ENCODE results near the gene TBC1D22A. TPM values are rescaled to one million over a fixed set of nuclear protein-coding genes. Genes with fewer than 3 reads are reported as not detected.

The TBC1D22A gene
- total RNA-seq: 10 to 100 TPM; 10.9 to 18.1 (median 14.0) TPM
- long read RNA-seq, partial matches to known transcripts: 2 of 4 reads
- long read RNA-seq, other reads (novel, unspliced or antisense): 2 of 4 reads

- ATAC-seq: peak; percentile 87 to 91 (median 90)
- intact Hi-C loops (cut with DNase I): no loop called here
- peak within 1 kb of the TSS; percentile 80 to 96 (median 84) for H3K4me3 ChIP-seq
- peaks cover 0 to 41% (median 20%) of the 10 kb centered on the region in 4 donors for H3K4me1 ChIP-seq
- TF ChIP-seq POLR2A (IDR thresholded peaks at IDR 0.05): peak; percentile 98
- TF ChIP-seq, protein P1, sequence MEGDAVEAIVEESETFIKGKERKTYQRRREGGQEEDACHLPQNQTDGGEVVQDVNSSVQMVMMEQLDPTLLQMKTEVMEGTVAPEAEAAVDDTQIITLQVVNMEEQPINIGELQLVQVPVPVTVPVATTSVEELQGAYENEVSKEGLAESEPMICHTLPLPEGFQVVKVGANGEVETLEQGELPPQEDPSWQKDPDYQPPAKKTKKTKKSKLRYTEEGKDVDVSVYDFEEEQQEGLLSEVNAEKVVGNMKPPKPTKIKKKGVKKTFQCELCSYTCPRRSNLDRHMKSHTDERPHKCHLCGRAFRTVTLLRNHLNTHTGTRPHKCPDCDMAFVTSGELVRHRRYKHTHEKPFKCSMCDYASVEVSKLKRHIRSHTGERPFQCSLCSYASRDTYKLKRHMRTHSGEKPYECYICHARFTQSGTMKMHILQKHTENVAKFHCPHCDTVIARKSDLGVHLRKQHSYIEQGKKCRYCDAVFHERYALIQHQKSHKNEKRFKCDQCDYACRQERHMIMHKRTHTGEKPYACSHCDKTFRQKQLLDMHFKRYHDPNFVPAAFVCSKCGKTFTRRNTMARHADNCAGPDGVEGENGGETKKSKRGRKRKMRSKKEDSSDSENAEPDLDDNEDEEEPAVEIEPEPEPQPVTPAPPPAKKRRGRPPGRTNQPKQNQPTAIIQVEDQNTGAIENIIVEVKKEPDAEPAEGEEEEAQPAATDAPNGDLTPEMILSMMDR (IDR thresholded peaks at IDR 0.05): peak in 1 of 4 donors; percentile 30
- no peaks in the 10 kb centered on the region for H3K27me3 ChIP-seq
- H3K9me3 ChIP-seq: no peaks in the 10 kb centered on the region
- peak; percentile 95 to 96 (median 95) for DNase-seq
- 4% methylated on average over 16 of the region's 66 CpGs for WGBS (ENCODE audit: insufficient coverage, low coverage, low lambda C conversion rate, missing lambda C conversion rate)
- peak within 1 kb of the TSS; percentile 85 to 98 (median 90) for H3K27ac ChIP-seq
- H3K36me3 ChIP-seq: no peaks in the 10 kb centered on the region
These were observed at the start of gene TBC1D22A for GRCh38 chr22:46762238-46763050. Gene TBC1D22A (plus strand): TSS chr22:46762650. CDS start chr22:46762787, 137 bp downstream.

- intact Hi-C loops (cut with DNase I): no loop called here
- Histone ChIP-seq H3K27ac (no peak overlapping the region), H3K4me1 (no peaks in the 10 kb centered on the region), H3K9me3 (no peaks in the 10 kb centered on the region), H3K36me3 (peaks cover 0 to 41% (median 25%) of the 10 kb centered on the region in 4 donors), H3K4me3 (no peak overlapping the region), H3K27me3 (no peaks in the 10 kb centered on the region)
- 58% methylated on average over 4 of the region's 4 CpGs for WGBS (ENCODE audit: insufficient coverage, low coverage, low lambda C conversion rate, missing lambda C conversion rate)
- TF ChIP-seq, protein P1 (IDR thresholded peaks at IDR 0.05): no peak
- no peak for TF ChIP-seq POLR2A (IDR thresholded peaks at IDR 0.05)
- DNase-seq (no peak), ATAC-seq (peak in 1 of 4 donors; percentile 41)
These were observed 47.9 kb upstream of the TBC1D22A start for GRCh38 chr22:46714550-46714949.

DNA sequence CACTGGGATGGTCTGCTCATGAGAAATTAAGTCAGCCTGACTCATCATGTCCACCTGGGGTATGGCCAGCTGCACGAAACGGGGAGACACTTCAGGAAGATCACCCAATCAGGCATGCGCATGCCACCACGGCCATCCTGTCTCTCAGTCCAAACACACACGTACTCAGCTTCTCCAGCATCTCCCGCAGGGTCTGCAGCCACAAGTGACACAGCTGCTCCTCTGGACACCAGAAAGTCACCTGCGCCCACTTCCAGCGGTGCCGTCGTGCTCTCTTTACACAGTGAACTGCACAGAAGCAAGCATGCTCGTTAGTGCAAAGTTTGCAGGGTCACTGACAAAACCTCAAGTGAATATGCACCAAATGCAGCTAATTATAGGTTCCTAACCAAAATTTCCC lies 42.5 kb upstream of the TBC1D22A start:
- Histone ChIP-seq H3K27me3 (no peaks in the 10 kb centered on the region), H3K4me1 (no peaks in the 10 kb centered on the region), H3K36me3 (peaks cover 0 to 27% (median 14%) of the 10 kb centered on the region in 4 donors), H3K27ac (no peak overlapping the region), H3K4me3 (no peak overlapping the region), H3K9me3 (no peaks in the 10 kb centered on the region)
- no peak for ATAC-seq
- intact Hi-C loops (cut with DNase I): no loop called here
- no peak for DNase-seq
- 60% methylated on average over 1 of the region's 11 CpGs for WGBS (ENCODE audit: insufficient coverage, low coverage, low lambda C conversion rate, missing lambda C conversion rate)
- TF ChIP-seq, protein P1 (IDR thresholded peaks at IDR 0.05): no peak
- TF ChIP-seq POLR2A (IDR thresholded peaks at IDR 0.05): no peak

- DNase-seq: no peak
- no peaks in the 10 kb centered on the region for H3K9me3 ChIP-seq
- H3K27me3 ChIP-seq: no peaks in the 10 kb centered on the region
- peaks cover 0 to 27% (median 14%) of the 10 kb centered on the region in 4 donors for H3K36me3 ChIP-seq
- H3K27ac ChIP-seq: no peak overlapping the region
- 88% methylated on average over 13 of the region's 16 CpGs for WGBS (ENCODE audit: insufficient coverage, low coverage, low lambda C conversion rate, missing lambda C conversion rate)
- intact Hi-C loops (cut with DNase I): no loop called here
- ATAC-seq: no peak
- H3K4me1 ChIP-seq: peaks cover 0 to 15% (median 5%) of the 10 kb centered on the region in 4 donors
- no peak overlapping the region for H3K4me3 ChIP-seq
- TF ChIP-seq POLR2A (IDR thresholded peaks at IDR 0.05): no peak
- TF ChIP-seq, protein P1 (IDR thresholded peaks at IDR 0.05): no peak
These were observed 40.9 kb upstream of the TBC1D22A start for GRCh38 chr22:46721501-46722085.

All from right lobe of liver (tissue), 6 donors.